K562 (cell line): Measurements from ENCODE around the gene GADD45GIP1. TPM values are rescaled to one million over a fixed set of nuclear protein-coding genes. Genes with fewer than 3 reads are reported as not detected.

Experiments
- ARID3A ChIP-seq: IDR thresholded peaks from 2 replicates; pipeline ENCODE4 v1.6.1; 2012; ENCODE audit warnings: low read depth, low read length, improper control_type of control experiment, borderline replicate concordance
- BHLHE40 ChIP-seq: IDR thresholded peaks from 2 replicates; pipeline ENCODE4 v1.6.1; 2011; ENCODE audit warnings: low read length, improper control_type of control experiment
- CAMTA2 ChIP-seq: fragments of 250-450 bp; sonication (Bioruptor Pico); conservative IDR thresholded peaks from 2 replicates; pipeline ENCODE4 v1.5.1; 2022
- CEBPG ChIP-seq, 3 experiments: fragments of 200-800 bp in 1 of 3; sonication (Bioruptor generic) in 1 of 3; sonication (generic) in 1 of 3; formaldehyde crosslinking in 1 of 3; IDR thresholded peaks in 2 of 3; conservative IDR thresholded peaks in 1 of 3; 2 replicates each; pipeline versions ENCODE4 v1.6.1 to v1.8.0; 2016 to 2022; ENCODE audit warnings: missing compliant biosample characterization in 2 of 3, missing genetic modification characterization in 2 of 3, mild to moderate bottlenecking in 1 of 3, missing genetic modification reagents in 1 of 3
- CTCF ChIP-seq, 3 experiments: IDR thresholded peaks in 2 of 3; conservative IDR thresholded peaks in 1 of 3; 2 replicates each; pipeline ENCODE4 v1.5.1; 2011 to 2012; ENCODE audit warnings: low read length in 3 of 3, mild to moderate bottlenecking in 3 of 3, control low read depth in 2 of 3, improper control_type of control experiment in 1 of 3, inconsistent platforms in 1 of 3, low read depth in 1 of 3, mixed read lengths in 1 of 3, moderate library complexity in 1 of 3; ENCODE audit not compliant: insufficient read depth in 2 of 3
- DACH1 ChIP-seq: fragments of 450-650 bp; IDR thresholded peaks from 2 replicates; pipeline ENCODE4 v1.6.1; 2018; ENCODE audit not compliant: partially characterized antibody
- ELK3 ChIP-seq: fragments of 450-650 bp; formaldehyde crosslinking; IDR thresholded peaks from 2 replicates; pipeline ENCODE4 v1.4.0; 2020; ENCODE audit warnings: mild to moderate bottlenecking
- EP400 ChIP-seq: fragments of 450-650 bp; IDR thresholded peaks from 2 replicates; pipeline ENCODE4 v1.6.1; 2017; ENCODE audit warnings: antibody characterized with exemption, mild to moderate bottlenecking, moderate library complexity
- ETS1 ChIP-seq: conservative IDR thresholded peaks from 2 replicates; pipeline ENCODE4 v1.6.1; 2011; ENCODE audit warnings: low read depth, mild to moderate bottlenecking, low read length; ENCODE audit not compliant: control insufficient read depth
- HCFC1 ChIP-seq: IDR thresholded peaks from 2 replicates; pipeline ENCODE4 v1.6.1; 2012; ENCODE audit warnings: low read depth, low read length, improper control_type of control experiment
- HDAC1 ChIP-seq, 2 experiments: fragments of 450-650 bp; IDR thresholded peaks; 2 replicates each; pipeline ENCODE4 v1.6.1; 2016 to 2017; ENCODE audit warnings: inconsistent platforms in 1 of 2, mild to moderate bottlenecking in 1 of 2, moderate library complexity in 1 of 2
- NBN ChIP-seq: fragments of 450-650 bp; IDR thresholded peaks from 2 replicates; pipeline ENCODE4 v1.6.1; 2016; ENCODE audit warnings: low read depth, mild to moderate bottlenecking
- POLR2G ChIP-seq: fragments of 200-400 bp; formaldehyde crosslinking; IDR thresholded peaks from 2 replicates; pipeline ENCODE4 v1.6.1; 2017; ENCODE audit warnings: low read depth, mild to moderate bottlenecking, antibody characterized with exemption, low read length, moderate library complexity
- SIN3B ChIP-seq: fragments of 450-650 bp; IDR thresholded peaks from 2 replicates; pipeline ENCODE4 v1.6.1; 2017; ENCODE audit warnings: low read depth, mild to moderate bottlenecking, moderate library complexity
- TARDBP ChIP-seq: fragments of 450-650 bp; IDR thresholded peaks from 2 replicates; pipeline ENCODE4 v1.6.1; 2016
- ZC3H4 ChIP-seq: sonication (generic); formaldehyde crosslinking; IDR thresholded peaks from 2 replicates; pipeline ENCODE4 v1.9.0; 2021; ENCODE audit warnings: missing genetic modification reagents, borderline replicate concordance
- ZNF124 ChIP-seq: sonication (generic); formaldehyde crosslinking; IDR thresholded peaks from 2 replicates; pipeline ENCODE4 v1.8.1; 2022; ENCODE audit warnings: missing genetic modification reagents
- ZNF175 ChIP-seq: fragments of 200-800 bp; sonication (Bioruptor generic); IDR thresholded peaks from 2 replicates; pipeline ENCODE4 v1.6.1; 2016; ENCODE audit warnings: low read depth, mild to moderate bottlenecking, missing genetic modification characterization, missing compliant biosample characterization
- polyA plus RNA-seq, 8 experiments: library from polyadenylated mRNA; depleted of rRNA in 4 of 8; stranded (reverse) in 5 of 8; unstranded in 3 of 8; fragments of >200 nt; fragmentation: Nextera tagmentation in 2 of 8; fragmentation: Illumina TruSeq in 1 of 8; extraction: Ambion mirVana in 2 of 8; extraction: Trizol in 1 of 8; gene quantifications; 2 replicates each; pipeline versions ENCODE4 v1.2.1 to v1.2.3, GENCODE V29; 2011 to 2014; ENCODE audit warnings: inconsistent platforms in 1 of 8, missing spikeins in 1 of 8
- total RNA-seq, 7 experiments: library from RNA; depleted of rRNA in 6 of 7; stranded (reverse); fragments of >200 nt in 6 of 7; fragmentation: Illumina TruSeq in 2 of 7; extraction: Trizol in 2 of 7; gene quantifications; 2 replicates each; pipeline versions ENCODE4 v1.2.1 to v1.2.3, GENCODE V29; 2011 to 2021; ENCODE audit warnings: low replicate concordance in 1 of 7

The GADD45GIP1 gene
- total and polyA plus RNA-seq, 9 of the 15 experiments (the other 6 are each of a cell fraction or from before 2014, with no cell fraction given): 5.1 to 161 (median 29.2) TPM

GRCh38 chr19:12995596-12996405, 38.8 kb upstream of the GADD45GIP1 start (continued):
- TF ChIP-seq CTCF (IDR thresholded peaks at IDR 0.05 in 2 of 3, conservative IDR thresholded peaks at IDR 0.05 in 1 of 3; ENCODE audit: insufficient read depth in 2 of 3, low read depth in 1 of 3, low read length in 3 of 3) (0 out of 6 replicates have a peak, but pooled peaks of 1 of the 3 experiments have one; percentile 4), HCFC1 (no peak), BHLHE40 (peak; percentile 47), EP400 (peak; percentile 41; the same call in 1 of the 2 replicates), ZNF175 (CRISPR knock-in tag) (no peak), TARDBP (no peak), NBN (no peak), ZC3H4 (no peak), ARID3A (no peak), ZNF124 (no peak), DACH1 (no peak), SIN3B (peak; percentile 41; the same call in 1 of the 2 replicates), POLR2G (peak; percentile 55; the same call in 1 of the 2 replicates), HDAC1 (IDR thresholded peaks at IDR 0.05) (peak in 1 of 2 experiments; percentile 48; a peak in 2 of 4 replicates), ETS1 (no peak; the same call in 1 of the 2 replicates), ELK3 (CRISPR knock-in tag) (no peak), CAMTA2 (CRISPR knock-in tag) (no peak), CEBPG (CRISPR knock-in tag; IDR thresholded peaks at IDR 0.05) (no peak), CEBPG (tag; conservative IDR thresholded peaks at IDR 0.05 in 1 of 2, IDR thresholded peaks at IDR 0.05 in 1 of 2) (no peak)
